ENCODE results near the gene PRKD1. TPM values are rescaled to one million over a fixed set of nuclear protein-coding genes. Genes with fewer than 3 reads are reported as not detected.

PRKD1 gene
- total RNA-seq, 1 donor from 2014 or later, result 11.8 TPM

DNA sequence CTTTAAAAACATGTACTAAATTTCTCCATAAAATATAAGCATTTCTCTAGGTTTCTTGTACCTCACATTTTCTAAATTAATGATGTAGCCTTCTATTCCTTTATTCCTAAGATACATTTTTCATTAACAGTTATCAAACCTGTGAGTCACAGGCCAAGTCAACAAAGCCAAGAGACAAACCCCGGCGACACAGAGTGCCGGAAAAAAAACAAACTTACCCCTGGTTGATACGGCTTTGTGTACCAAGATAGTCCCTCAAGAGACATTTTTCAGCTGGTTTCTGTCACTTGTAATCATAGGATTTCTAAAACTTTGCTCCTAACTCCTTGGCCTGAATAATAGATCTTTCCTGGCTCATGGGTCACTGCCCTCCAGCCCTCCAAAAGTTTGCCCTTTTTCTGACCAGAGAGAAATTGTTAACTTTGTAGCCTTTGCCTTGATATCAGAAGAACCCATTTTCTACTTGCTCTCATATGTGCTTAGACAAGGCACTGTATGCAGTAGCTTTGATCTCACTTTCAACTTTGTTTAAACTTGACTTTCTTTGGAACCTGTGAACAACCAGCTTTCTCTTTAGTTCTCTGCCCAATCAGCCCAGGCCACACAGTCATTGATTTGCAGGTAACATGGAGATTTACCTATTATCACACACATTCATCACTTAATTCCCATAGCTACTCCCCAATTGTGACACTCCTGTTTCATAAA lies 172.2 kb downstream of the PRKD1 start:
- Histone ChIP-seq H3K27me3 (no peaks in the 10 kb centered on the region), H3K36me3 (no peaks in the 10 kb centered on the region), H3K27ac (no peak overlapping the region), H3K9me3 (no peaks in the 10 kb centered on the region), H3K4me3 (no peak overlapping the region), H3K4me1 (no peaks in the 10 kb centered on the region)
- TF ChIP-seq, protein P1, sequence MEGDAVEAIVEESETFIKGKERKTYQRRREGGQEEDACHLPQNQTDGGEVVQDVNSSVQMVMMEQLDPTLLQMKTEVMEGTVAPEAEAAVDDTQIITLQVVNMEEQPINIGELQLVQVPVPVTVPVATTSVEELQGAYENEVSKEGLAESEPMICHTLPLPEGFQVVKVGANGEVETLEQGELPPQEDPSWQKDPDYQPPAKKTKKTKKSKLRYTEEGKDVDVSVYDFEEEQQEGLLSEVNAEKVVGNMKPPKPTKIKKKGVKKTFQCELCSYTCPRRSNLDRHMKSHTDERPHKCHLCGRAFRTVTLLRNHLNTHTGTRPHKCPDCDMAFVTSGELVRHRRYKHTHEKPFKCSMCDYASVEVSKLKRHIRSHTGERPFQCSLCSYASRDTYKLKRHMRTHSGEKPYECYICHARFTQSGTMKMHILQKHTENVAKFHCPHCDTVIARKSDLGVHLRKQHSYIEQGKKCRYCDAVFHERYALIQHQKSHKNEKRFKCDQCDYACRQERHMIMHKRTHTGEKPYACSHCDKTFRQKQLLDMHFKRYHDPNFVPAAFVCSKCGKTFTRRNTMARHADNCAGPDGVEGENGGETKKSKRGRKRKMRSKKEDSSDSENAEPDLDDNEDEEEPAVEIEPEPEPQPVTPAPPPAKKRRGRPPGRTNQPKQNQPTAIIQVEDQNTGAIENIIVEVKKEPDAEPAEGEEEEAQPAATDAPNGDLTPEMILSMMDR (IDR thresholded peaks at IDR 0.05), result no peak
- DNase-seq (ENCODE audit: extremely low spot score in 2 of 2), result no peak
- intact Hi-C loops (cut with DNase I), result no loop called here

DNA sequence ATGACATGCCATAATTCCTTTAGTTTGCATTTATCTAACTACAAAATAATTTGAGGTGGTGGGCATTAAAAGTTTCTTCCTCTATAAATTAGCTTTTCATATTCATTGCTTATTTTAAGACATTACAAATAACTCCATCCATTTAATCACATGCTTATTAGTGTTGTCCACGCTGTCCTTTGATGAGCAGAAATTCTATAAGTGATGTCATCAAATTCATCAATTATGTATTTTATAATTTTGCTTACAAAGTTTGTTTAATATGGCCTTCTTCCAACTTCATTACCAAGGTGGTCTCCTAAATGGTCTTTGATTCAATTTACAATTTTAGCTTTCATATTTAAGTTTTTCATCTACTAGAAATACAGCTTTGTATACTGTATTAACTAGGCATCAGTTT lies 173.5 kb downstream of the PRKD1 start:
- no peak for DNase-seq (ENCODE audit: extremely low spot score in 2 of 2)
- Histone ChIP-seq H3K4me1 (no peaks in the 10 kb centered on the region), H3K27ac (no peak overlapping the region), H3K9me3 (no peaks in the 10 kb centered on the region), H3K4me3 (no peak overlapping the region), H3K36me3 (no peaks in the 10 kb centered on the region), H3K27me3 (no peaks in the 10 kb centered on the region)
- intact Hi-C loops (cut with DNase I), result no loop called here
- TF ChIP-seq POLR2A (IDR thresholded peaks at IDR 0.05), result no peak
- TF ChIP-seq POLR2AphosphoS5 (IDR thresholded peaks at IDR 0.05; ENCODE audit: insufficient read depth in 1 of 2, low read depth in 1 of 2), result no peak
- TF ChIP-seq, protein P1 (IDR thresholded peaks at IDR 0.05), result no peak

DNA sequence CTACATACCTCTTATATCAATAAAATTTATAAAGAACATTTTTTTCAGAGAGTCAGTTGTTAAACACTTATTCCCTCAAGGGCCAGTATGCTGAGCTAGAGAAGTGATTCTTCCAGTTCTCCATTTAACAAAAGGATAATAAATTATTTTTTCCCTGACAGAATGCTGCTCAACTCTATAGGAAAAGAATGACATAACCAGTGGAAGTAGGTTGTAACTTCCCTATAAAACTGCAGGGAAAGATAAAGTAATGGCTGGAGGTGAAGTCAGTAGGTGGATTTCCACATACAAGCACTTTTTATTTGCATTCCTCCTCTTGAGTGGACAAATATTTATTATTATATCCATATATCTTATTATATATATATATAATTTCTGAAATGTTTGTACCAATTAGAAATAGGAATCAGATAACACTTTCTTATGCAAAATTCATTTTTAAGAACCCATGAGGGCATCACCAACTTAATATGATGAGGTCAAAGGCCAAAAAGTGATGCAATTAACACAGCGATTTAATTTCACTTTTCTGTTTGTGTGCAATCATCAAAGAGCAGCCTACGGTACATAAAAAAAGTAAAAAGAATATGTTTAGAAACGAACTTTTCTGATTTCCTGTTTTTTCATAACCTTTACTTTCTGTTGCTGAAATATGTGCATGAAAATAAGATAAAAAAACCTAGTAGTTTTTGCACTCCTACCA lies 175.3 kb downstream of the PRKD1 start:
- H3K36me3 ChIP-seq, result no peaks in the 10 kb centered on the region
- DNase-seq (ENCODE audit: extremely low spot score in 2 of 2), result no peak
- H3K9me3 ChIP-seq, result no peaks in the 10 kb centered on the region
- H3K4me1 ChIP-seq, result no peaks in the 10 kb centered on the region
- H3K27ac ChIP-seq, result no peak overlapping the region
- TF ChIP-seq, protein P1 (IDR thresholded peaks at IDR 0.05), result no peak
- no peaks in the 10 kb centered on the region for H3K27me3 ChIP-seq
- intact Hi-C loops (cut with DNase I), result no loop called here
- no peak overlapping the region for H3K4me3 ChIP-seq

DNA sequence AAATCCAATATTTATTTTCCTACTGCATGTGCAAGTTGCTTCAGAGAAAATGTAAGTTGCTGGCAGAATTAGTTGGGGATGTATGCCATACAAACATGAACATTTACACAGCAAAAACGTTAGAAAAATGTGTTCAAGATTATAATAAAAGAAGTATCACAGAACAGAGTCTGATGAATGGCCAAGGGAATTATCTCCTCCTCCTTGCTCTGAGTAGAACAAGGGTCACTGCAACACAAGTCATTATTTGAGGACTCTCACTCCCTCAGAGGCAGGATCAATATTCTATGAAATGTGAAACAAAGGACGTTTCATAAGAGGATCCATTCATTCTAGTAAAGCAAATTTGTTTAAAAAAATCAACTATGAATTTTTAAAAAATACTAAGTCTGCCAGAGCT lies 177.8 kb downstream of the PRKD1 start:
- H3K27ac ChIP-seq, result no peak overlapping the region
- H3K9me3 ChIP-seq, result no peaks in the 10 kb centered on the region
- H3K36me3 ChIP-seq, result no peaks in the 10 kb centered on the region
- no peaks in the 10 kb centered on the region for H3K4me1 ChIP-seq
- DNase-seq (ENCODE audit: extremely low spot score in 2 of 2), result no peak
- TF ChIP-seq POLR2A (IDR thresholded peaks at IDR 0.05) (no peak), POLR2AphosphoS5 (IDR thresholded peaks at IDR 0.05; ENCODE audit: insufficient read depth in 1 of 2, low read depth in 1 of 2) (no peak)
- TF ChIP-seq, protein P1 (IDR thresholded peaks at IDR 0.05), result no peak
- no peaks in the 10 kb centered on the region for H3K27me3 ChIP-seq
- no peak overlapping the region for H3K4me3 ChIP-seq
- intact Hi-C loops (cut with DNase I), result no loop called here

DNA sequence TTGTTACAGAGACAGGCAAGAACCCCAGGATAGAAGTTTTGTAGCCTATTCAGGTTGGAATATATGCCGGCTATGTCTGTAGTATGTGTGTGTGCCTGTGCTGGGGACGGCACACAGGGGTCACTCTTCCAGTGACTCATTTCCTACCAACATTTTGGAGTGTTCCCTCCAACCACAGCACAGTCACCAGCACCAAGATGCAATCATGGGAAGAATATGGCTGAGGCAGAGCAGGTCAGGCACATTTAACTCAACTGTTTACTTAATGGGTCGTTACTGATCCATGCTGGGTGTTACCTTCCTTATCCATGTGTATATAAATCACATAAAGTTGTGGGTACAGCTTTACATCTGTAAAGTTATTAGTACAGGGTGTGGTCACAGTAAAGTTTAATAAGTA lies 178.3 kb downstream of the PRKD1 start:
- DNase-seq (ENCODE audit: extremely low spot score in 2 of 2), result no peak
- Histone ChIP-seq H3K27ac (no peak overlapping the region), H3K27me3 (no peaks in the 10 kb centered on the region), H3K9me3 (no peaks in the 10 kb centered on the region), H3K4me3 (no peak overlapping the region), H3K36me3 (no peaks in the 10 kb centered on the region), H3K4me1 (no peaks in the 10 kb centered on the region)
- intact Hi-C loops (cut with DNase I), result no loop called here
- TF ChIP-seq, protein P1 (IDR thresholded peaks at IDR 0.05), result no peak
- no peak for TF ChIP-seq POLR2AphosphoS5 (IDR thresholded peaks at IDR 0.05; ENCODE audit: insufficient read depth in 1 of 2, low read depth in 1 of 2)
- no peak for TF ChIP-seq POLR2A (IDR thresholded peaks at IDR 0.05)
